ENCODE data around the gene CCRL2.

- TF ChIP-seq EP300 (IDR thresholded peaks at IDR 0.05; ENCODE audit: borderline replicate concordance) (no peak), CREB1 (IDR thresholded peaks at IDR 0.05; ENCODE audit: low read depth) (no peak), RAD21 (IDR thresholded peaks at IDR 0.05; ENCODE audit: low read depth) (no peak), YY1 (IDR thresholded peaks at IDR 0.05; ENCODE audit: low read depth) (no peak), TAF1 (IDR thresholded peaks at IDR 0.05; ENCODE audit: low read depth) (no peak), ZBTB7A (IDR thresholded peaks at IDR 0.05; ENCODE audit: low read depth) (no peak), TEAD4 (IDR thresholded peaks at IDR 0.05) (no peak), CEBPB (IDR thresholded peaks at IDR 0.05) (no peak), TCF12 (IDR thresholded peaks at IDR 0.05; ENCODE audit: low read depth) (no peak)
- TF ChIP-seq, protein P1, sequence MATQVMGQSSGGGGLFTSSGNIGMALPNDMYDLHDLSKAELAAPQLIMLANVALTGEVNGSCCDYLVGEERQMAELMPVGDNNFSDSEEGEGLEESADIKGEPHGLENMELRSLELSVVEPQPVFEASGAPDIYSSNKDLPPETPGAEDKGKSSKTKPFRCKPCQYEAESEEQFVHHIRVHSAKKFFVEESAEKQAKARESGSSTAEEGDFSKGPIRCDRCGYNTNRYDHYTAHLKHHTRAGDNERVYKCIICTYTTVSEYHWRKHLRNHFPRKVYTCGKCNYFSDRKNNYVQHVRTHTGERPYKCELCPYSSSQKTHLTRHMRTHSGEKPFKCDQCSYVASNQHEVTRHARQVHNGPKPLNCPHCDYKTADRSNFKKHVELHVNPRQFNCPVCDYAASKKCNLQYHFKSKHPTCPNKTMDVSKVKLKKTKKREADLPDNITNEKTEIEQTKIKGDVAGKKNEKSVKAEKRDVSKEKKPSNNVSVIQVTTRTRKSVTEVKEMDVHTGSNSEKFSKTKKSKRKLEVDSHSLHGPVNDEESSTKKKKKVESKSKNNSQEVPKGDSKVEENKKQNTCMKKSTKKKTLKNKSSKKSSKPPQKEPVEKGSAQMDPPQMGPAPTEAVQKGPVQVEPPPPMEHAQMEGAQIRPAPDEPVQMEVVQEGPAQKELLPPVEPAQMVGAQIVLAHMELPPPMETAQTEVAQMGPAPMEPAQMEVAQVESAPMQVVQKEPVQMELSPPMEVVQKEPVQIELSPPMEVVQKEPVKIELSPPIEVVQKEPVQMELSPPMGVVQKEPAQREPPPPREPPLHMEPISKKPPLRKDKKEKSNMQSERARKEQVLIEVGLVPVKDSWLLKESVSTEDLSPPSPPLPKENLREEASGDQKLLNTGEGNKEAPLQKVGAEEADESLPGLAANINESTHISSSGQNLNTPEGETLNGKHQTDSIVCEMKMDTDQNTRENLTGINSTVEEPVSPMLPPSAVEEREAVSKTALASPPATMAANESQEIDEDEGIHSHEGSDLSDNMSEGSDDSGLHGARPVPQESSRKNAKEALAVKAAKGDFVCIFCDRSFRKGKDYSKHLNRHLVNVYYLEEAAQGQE (IDR thresholded peaks at IDR 0.05; ENCODE audit: low read depth) = no peak
- TF ChIP-seq, protein P2, sequence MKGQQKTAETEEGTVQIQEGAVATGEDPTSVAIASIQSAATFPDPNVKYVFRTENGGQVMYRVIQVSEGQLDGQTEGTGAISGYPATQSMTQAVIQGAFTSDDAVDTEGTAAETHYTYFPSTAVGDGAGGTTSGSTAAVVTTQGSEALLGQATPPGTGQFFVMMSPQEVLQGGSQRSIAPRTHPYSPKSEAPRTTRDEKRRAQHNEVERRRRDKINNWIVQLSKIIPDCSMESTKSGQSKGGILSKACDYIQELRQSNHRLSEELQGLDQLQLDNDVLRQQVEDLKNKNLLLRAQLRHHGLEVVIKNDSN (IDR thresholded peaks at IDR 0.05) = no peak
Measured at GRCh38 chr3:46395210-46395661, 11.8 kb upstream of the CCRL2 start.

Measured in Ishikawa (cell line).